Activated naive CD8-positive, alpha-beta T cell treated with anti-CD3 and anti-CD28 coated beads for 36 hours (primary cell): ENCODE results near the gene APRT. TPM values are rescaled to one million over a fixed set of nuclear protein-coding genes. Genes with fewer than 3 reads are reported as not detected.

ENCODE experiments used
- DNase-seq: peaks from one replicate; pipeline ENCODE4 v3.0.0; 2021
- H3K27ac Mint-ChIP-seq: one replicate; pipeline ENCODE4 v1.8.0; 2022; ENCODE audit warnings: mild to moderate bottlenecking, moderate library complexity, mixed read lengths
- H3K27me3 Mint-ChIP-seq: one replicate; pipeline ENCODE4 v1.8.0; 2022; ENCODE audit warnings: mild to moderate bottlenecking, mixed read lengths
- H3K36me3 Mint-ChIP-seq: one replicate; pipeline ENCODE4 v1.8.0; 2021; ENCODE audit warnings: mild to moderate bottlenecking, mixed read lengths
- H3K4me1 Mint-ChIP-seq: one replicate; pipeline ENCODE4 v1.8.0; 2021; ENCODE audit warnings: mixed read lengths
- H3K4me3 Mint-ChIP-seq: one replicate; pipeline ENCODE4 v1.8.0; 2022; ENCODE audit warnings: mild to moderate bottlenecking, moderate library complexity, mixed read lengths
- H3K9me3 Mint-ChIP-seq: one replicate; pipeline ENCODE4 v1.8.0; 2022; ENCODE audit warnings: mixed read lengths
- total RNA-seq, 2 experiments: library from RNA; stranded (reverse); gene quantifications; one replicate each; pipeline ENCODE4 v1.2.3, GENCODE V29; 2021

The APRT gene
- total RNA-seq, 2 experiments from 2014 or later = 241 to 272 TPM

- Mint-ChIP-seq H3K27me3 (no peaks in the 10 kb centered on the region), H3K4me3 (no peak overlapping the region), H3K36me3 (no peaks in the 10 kb centered on the region), H3K4me1 (peaks cover 25% of the 10 kb centered on the region), H3K27ac (peak overlapping the region; percentile 48), H3K9me3 (no peaks in the 10 kb centered on the region)
- no peak for DNase-seq
These were observed 40.4 kb downstream of the APRT start for GRCh38 chr16:88771294-88771772.

- H3K9me3 Mint-ChIP-seq = no peaks in the 10 kb centered on the region
- H3K4me1 Mint-ChIP-seq = peaks cover 29% of the 10 kb centered on the region
- peak; percentile 65 for DNase-seq
- peak overlapping the region; percentile 48 for H3K27ac Mint-ChIP-seq
- peak overlapping the region; percentile 25 for H3K4me3 Mint-ChIP-seq
- H3K36me3 Mint-ChIP-seq = no peaks in the 10 kb centered on the region
- H3K27me3 Mint-ChIP-seq = no peaks in the 10 kb centered on the region
These were observed 41.1 kb downstream of the APRT start for GRCh38 chr16:88770461-88771293.

GRCh38 chr16:88769617-88770460, 41.9 kb downstream of the APRT start:
- no peaks in the 10 kb centered on the region for H3K9me3 Mint-ChIP-seq
- DNase-seq = peak; percentile 35
- peaks cover 29% of the 10 kb centered on the region for H3K4me1 Mint-ChIP-seq
- H3K36me3 Mint-ChIP-seq = no peaks in the 10 kb centered on the region
- H3K27ac Mint-ChIP-seq = no peak overlapping the region
- no peaks in the 10 kb centered on the region for H3K27me3 Mint-ChIP-seq
- H3K4me3 Mint-ChIP-seq = no peak overlapping the region

GRCh38 chr16:88768071-88768783, 43.5 kb downstream of the APRT start:
- Mint-ChIP-seq H3K4me3 (no peak overlapping the region), H3K27ac (no peak overlapping the region), H3K9me3 (no peaks in the 10 kb centered on the region), H3K4me1 (peaks cover 29% of the 10 kb centered on the region), H3K27me3 (no peaks in the 10 kb centered on the region), H3K36me3 (no peaks in the 10 kb centered on the region)
- DNase-seq = no peak

- no peaks in the 10 kb centered on the region for H3K9me3 Mint-ChIP-seq
- no peak overlapping the region for H3K4me3 Mint-ChIP-seq
- peaks cover 29% of the 10 kb centered on the region for H3K4me1 Mint-ChIP-seq
- H3K27me3 Mint-ChIP-seq = no peaks in the 10 kb centered on the region
- H3K36me3 Mint-ChIP-seq = no peaks in the 10 kb centered on the region
- no peak overlapping the region for H3K27ac Mint-ChIP-seq
- no peak for DNase-seq
These were observed 44.1 kb downstream of the APRT start for GRCh38 chr16:88767546-88768070.

GRCh38 chr16:88766975-88767374, 44.8 kb downstream of the APRT start:
- no peak overlapping the region for H3K27ac Mint-ChIP-seq
- H3K36me3 Mint-ChIP-seq = no peaks in the 10 kb centered on the region
- H3K27me3 Mint-ChIP-seq = no peaks in the 10 kb centered on the region
- H3K4me1 Mint-ChIP-seq = peaks cover 29% of the 10 kb centered on the region
- no peak for DNase-seq
- H3K4me3 Mint-ChIP-seq = no peak overlapping the region
- H3K9me3 Mint-ChIP-seq = no peaks in the 10 kb centered on the region

GRCh38 chr16:88764913-88765349, 46.8 kb downstream of the APRT start:
- Mint-ChIP-seq H3K4me1 (peaks cover 19% of the 10 kb centered on the region), H3K27me3 (no peaks in the 10 kb centered on the region), H3K36me3 (no peaks in the 10 kb centered on the region), H3K27ac (no peak overlapping the region), H3K9me3 (no peaks in the 10 kb centered on the region), H3K4me3 (no peak overlapping the region)
- no peak for DNase-seq

GRCh38 chr16:88764080-88764479, 47.6 kb downstream of the APRT start:
- no peak for DNase-seq
- Mint-ChIP-seq H3K9me3 (no peaks in the 10 kb centered on the region), H3K36me3 (no peaks in the 10 kb centered on the region), H3K27me3 (no peaks in the 10 kb centered on the region), H3K4me1 (peaks cover 15% of the 10 kb centered on the region), H3K27ac (no peak overlapping the region), H3K4me3 (no peak overlapping the region)

- Mint-ChIP-seq H3K27ac (no peak overlapping the region), H3K4me1 (peaks cover 15% of the 10 kb centered on the region), H3K9me3 (no peaks in the 10 kb centered on the region), H3K36me3 (peaks cover 3% of the 10 kb centered on the region), H3K27me3 (no peaks in the 10 kb centered on the region), H3K4me3 (no peak overlapping the region)
- DNase-seq = no peak
These were observed 48.1 kb downstream of the APRT start for GRCh38 chr16:88763502-88764053.

GRCh38 chr16:88762941-88763340, 48.8 kb downstream of the APRT start:
- Mint-ChIP-seq H3K9me3 (no peaks in the 10 kb centered on the region), H3K4me1 (peaks cover 15% of the 10 kb centered on the region), H3K36me3 (peaks cover 4% of the 10 kb centered on the region), H3K4me3 (no peak overlapping the region), H3K27me3 (no peaks in the 10 kb centered on the region), H3K27ac (no peak overlapping the region)
- DNase-seq = no peak

- Mint-ChIP-seq H3K27me3 (no peaks in the 10 kb centered on the region), H3K9me3 (no peaks in the 10 kb centered on the region), H3K4me1 (peaks cover 10% of the 10 kb centered on the region), H3K27ac (no peak overlapping the region), H3K4me3 (no peak overlapping the region), H3K36me3 (peaks cover 4% of the 10 kb centered on the region)
- no peak for DNase-seq
These were observed 49.4 kb downstream of the APRT start for GRCh38 chr16:88762258-88762870.

GRCh38 chr16:88761830-88762229, 49.9 kb downstream of the APRT start:
- no peak overlapping the region for H3K4me3 Mint-ChIP-seq
- H3K27ac Mint-ChIP-seq = no peak overlapping the region
- no peaks in the 10 kb centered on the region for H3K27me3 Mint-ChIP-seq
- H3K9me3 Mint-ChIP-seq = no peaks in the 10 kb centered on the region
- peaks cover 4% of the 10 kb centered on the region for H3K36me3 Mint-ChIP-seq
- peaks cover 5% of the 10 kb centered on the region for H3K4me1 Mint-ChIP-seq
- DNase-seq = no peak

GRCh38 chr16:88761143-88761534, 50.6 kb downstream of the APRT start:
- no peak overlapping the region for H3K4me3 Mint-ChIP-seq
- H3K27ac Mint-ChIP-seq = no peak overlapping the region
- H3K36me3 Mint-ChIP-seq = peaks cover 4% of the 10 kb centered on the region
- peaks cover 3% of the 10 kb centered on the region for H3K4me1 Mint-ChIP-seq
- no peak for DNase-seq
- H3K9me3 Mint-ChIP-seq = no peaks in the 10 kb centered on the region
- no peaks in the 10 kb centered on the region for H3K27me3 Mint-ChIP-seq
